K562 (cell line): ENCODE measurements around the gene FAM124A. TPM values are rescaled to one million over a fixed set of nuclear protein-coding genes. Genes with fewer than 3 reads are reported as not detected.

Experiments used
- ATAC-seq: fragments of 200-7000 bp; cut with Tn5 transposase; 3 replicates; pipeline ENCODE4 v1.9.1; 2020; ENCODE audit warnings: moderate library complexity
- BruUV-seq: library from RNA; stranded (reverse); fragments of 400-500 nt; replicated peaks from 2 replicates; lab custom pipeline; 2021; lab: Mats Ljungman, UMichigan
- CTCF ChIA-PET: fragments of 300-600 bp; formaldehyde crosslinking; extraction: SDS; loops from one replicate; lab custom pipeline; 2021; ENCODE audit warnings: low intra/inter-chr PET ratio; lab: Yijun Ruan, JAX
- POLR2A ChIA-PET: fragments of 300-600, 350-650 bp; sonication (Branson Sonifier 250); formaldehyde crosslinking; extraction: SDS; loops from one replicate; lab custom pipeline; 2021; ENCODE audit warnings: antibody characterized with exemption, inconsistent platforms; lab: Yijun Ruan, JAX
- DNase-seq, 4 experiments: peaks; one replicate each; pipeline versions ENCODE4 v3.0.0 to v3.0.0-alpha.2; 2011 to 2018; ENCODE audit warnings: low spot score in 3 of 4, mixed read lengths in 3 of 4; ENCODE audit errors: extremely low read depth in 1 of 4
- FAIRE-seq: peaks from 2 replicates; lab custom pipeline; 2011; peaks lifted over from hg19 to GRCh38; lab: Jason Lieb, UNC
- H2AFZ ChIP-seq: 2 replicates; pipeline ENCODE4 v1.6.0; 2011; ENCODE audit warnings: low read depth, low read length, control low read depth, inconsistent platforms
- H3K27ac ChIP-seq: fragments of 200-600 bp; 3 replicates; pipeline ENCODE4 v1.8.0; 2011; ENCODE audit warnings: low read depth, mild to moderate bottlenecking, control low read depth, inconsistent platforms, low read length, moderate library complexity, mixed read lengths; ENCODE audit errors: extremely low read depth
- H3K27me3 ChIP-seq, 2 experiments: fragments of 300-600 bp in 1 of 2; 2 replicates in 1 of 2; 3 replicates in 1 of 2; pipeline versions ENCODE4 v1.6.0 to v1.8.0; 2011; ENCODE audit warnings: inconsistent platforms in 2 of 2, low read length in 2 of 2, mild to moderate bottlenecking in 1 of 2, mixed read lengths in 1 of 2, moderate library complexity in 1 of 2; ENCODE audit not compliant: control insufficient read depth in 2 of 2, insufficient read depth in 2 of 2
- H3K36me3 ChIP-seq: fragments of 300-600 bp; 3 replicates; pipeline ENCODE4 v1.8.0; 2011; ENCODE audit warnings: mild to moderate bottlenecking, low read length, inconsistent platforms; ENCODE audit not compliant: control insufficient read depth, insufficient read depth
- H3K4me1 ChIP-seq, 2 experiments: fragments of 200-600 bp in 1 of 2; replicated peaks in 1 of 2; 2 replicates in 1 of 2; 3 replicates in 1 of 2; pipeline versions ENCODE4 v1.5.1 to v1.8.0; 2011; ENCODE audit warnings: inconsistent platforms in 2 of 2, low read length in 2 of 2, mild to moderate bottlenecking in 1 of 2, mixed read lengths in 1 of 2, moderate library complexity in 1 of 2; ENCODE audit not compliant: control insufficient read depth in 2 of 2, insufficient read depth in 2 of 2
- H3K4me2 ChIP-seq: 2 replicates; pipeline ENCODE4 v1.6.1; 2011; ENCODE audit warnings: low read length, control low read depth, inconsistent platforms, mixed read lengths; ENCODE audit not compliant: insufficient read depth
- H3K4me3 ChIP-seq: fragments of 200-600 bp; sonication (generic), shearing (Covaris generic); 2 replicates; pipeline ENCODE4 v1.5.1; 2016; ENCODE audit warnings: control low read depth, inconsistent platforms
- H3K79me2 ChIP-seq: fragments of 200-600 bp; 3 replicates; pipeline ENCODE4 v1.8.0; 2011; ENCODE audit warnings: low read length, inconsistent platforms; ENCODE audit not compliant: control insufficient read depth, insufficient read depth
- H3K9ac ChIP-seq, 2 experiments: 2 replicates each; pipeline versions ENCODE4 v1.6.0 to v1.6.1; 2011; ENCODE audit warnings: low read depth in 2 of 2, low read length in 2 of 2, control low read depth in 1 of 2, inconsistent platforms in 1 of 2, mild to moderate bottlenecking in 1 of 2, mixed read lengths in 1 of 2; ENCODE audit not compliant: insufficient read depth in 1 of 2
- H3K9me1 ChIP-seq: one replicate; pipeline ENCODE4 v1.6.0; 2011; ENCODE audit warnings: inconsistent platforms, mild to moderate bottlenecking, low read length, moderate library complexity; ENCODE audit not compliant: control insufficient read depth, insufficient read depth
- H3K9me3 ChIP-seq: replicated peaks from 2 replicates; pipeline ENCODE4 v1.5.1; 2011; ENCODE audit warnings: low read depth, low read length, inconsistent platforms; ENCODE audit not compliant: control insufficient read depth, insufficient read depth
- H4K20me1 ChIP-seq: replicated peaks from 2 replicates; pipeline ENCODE4 v1.6.1; 2011; ENCODE audit warnings: low read length, inconsistent platforms, mixed read lengths; ENCODE audit not compliant: control insufficient read depth, insufficient read depth
- DACH1 ChIP-seq: fragments of 450-650 bp; IDR thresholded peaks from 2 replicates; pipeline ENCODE4 v1.6.1; 2018; ENCODE audit not compliant: partially characterized antibody
- NFE2 ChIP-seq: IDR thresholded peaks from 2 replicates; pipeline ENCODE4 v1.6.1; 2014; ENCODE audit warnings: antibody characterized with exemption, low read depth
- STAG1 ChIP-seq: sonication (generic); formaldehyde crosslinking; IDR thresholded peaks from 2 replicates; pipeline ENCODE4 v1.5.0; 2020; ENCODE audit warnings: missing genetic modification reagents, borderline replicate concordance
- ZNF316 ChIP-seq: fragments of 450-650 bp; IDR thresholded peaks from 2 replicates; pipeline ENCODE4 v1.6.1; 2016
- WGBS: fragments of 100-300 bp; shearing (Covaris generic); methylation state at CpG from one replicate; pipeline ENCODE4 v1.1.6; 2016; ENCODE audit warnings: low coverage, mixed read lengths; ENCODE audit not compliant: insufficient coverage; ENCODE audit errors: missing lambda C conversion rate; 5-methylcytosine and 5-hydroxymethylcytosine counted together
- in situ Hi-C: fragments of 300-500 bp; cut with MboI; formaldehyde crosslinking; loops from 4 replicates; pipeline ENCODE4 v1.15.0; 2018; ENCODE audit warnings: inconsistent platforms, mixed read lengths
- intact Hi-C: fragments of 100-400 bp; cut with micrococcal nuclease; formaldehyde crosslinking; loops from 2 replicates; pipeline ENCODE4 v1.14.2; 2022
- polyA plus RNA-seq, 8 experiments: library from polyadenylated mRNA; depleted of rRNA in 4 of 8; stranded (reverse) in 5 of 8; unstranded in 3 of 8; fragments of >200 nt; fragmentation: Nextera tagmentation in 2 of 8; fragmentation: Illumina TruSeq in 1 of 8; extraction: Ambion mirVana in 2 of 8; extraction: Trizol in 1 of 8; gene quantifications; 2 replicates each; pipeline versions ENCODE4 v1.2.1 to v1.2.3, GENCODE V29; 2011 to 2014; ENCODE audit warnings: inconsistent platforms in 1 of 8, missing spikeins in 1 of 8
- total RNA-seq, 7 experiments: library from RNA; depleted of rRNA in 6 of 7; stranded (reverse); fragments of >200 nt in 6 of 7; fragmentation: Illumina TruSeq in 2 of 7; extraction: Trizol in 2 of 7; gene quantifications; 2 replicates each; pipeline versions ENCODE4 v1.2.1 to v1.2.3, GENCODE V29; 2011 to 2021; ENCODE audit warnings: low replicate concordance in 1 of 7

The FAM124A gene
- total and polyA plus RNA-seq, 9 of the 15 experiments (the other 6 are each of a cell fraction or from before 2014, with no cell fraction given), result not detected

DNA sequence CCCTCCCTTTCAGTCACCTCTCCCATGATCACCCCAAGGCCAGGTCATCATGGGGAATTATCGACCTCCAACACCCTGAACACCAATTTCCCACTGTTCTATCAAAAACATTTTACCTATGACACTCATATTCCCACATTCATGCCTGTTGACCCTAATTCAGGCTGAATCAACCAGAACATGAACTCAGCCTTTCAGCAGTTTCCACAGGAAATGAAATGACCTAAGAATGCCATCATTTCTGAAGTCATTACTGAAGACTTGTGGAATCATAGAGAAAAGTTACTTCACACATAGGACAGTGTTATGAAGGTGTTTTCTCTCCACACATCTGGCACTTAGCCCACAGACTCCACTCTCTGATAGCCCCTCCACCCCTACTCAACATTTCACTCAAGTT, 29.9 kb upstream of the FAM124A start:
- no peak overlapping the region for H3K4me3 ChIP-seq
- H3K36me3 ChIP-seq, result no peaks in the 10 kb centered on the region
- ChIA-PET POLR2A (interaction anchor here (0.6 to 0.8 kb wide), 2 partner anchors 17 to 24 kb away, joined by 3 read pairs; no protein-coding TSS in a partner anchor), CTCF (no interaction called here)
- WGBS, result 0% methylated on average over 1 of the region's 1 CpG
- TF ChIP-seq DACH1 (no peak), NFE2 (no peak)
- H3K9ac ChIP-seq, result no peak overlapping the region
- no peaks in the 10 kb centered on the region for H3K9me3 ChIP-seq
- no peak overlapping the region for H2AFZ ChIP-seq
- H3K27me3 ChIP-seq, result no peaks in the 10 kb centered on the region
- intact Hi-C loops, result no loop called here
- H3K4me1 ChIP-seq, result no peaks in the 10 kb centered on the region
- H3K79me2 ChIP-seq, result no peaks in the 10 kb centered on the region
- FAIRE-seq, result no peak
- no peak overlapping the region for H3K27ac ChIP-seq
- ATAC-seq, result no peak
- no peak for DNase-seq
- no peak overlapping the region for H3K4me2 ChIP-seq
- no TSS peak for BruUV-seq
- no peaks in the 10 kb centered on the region for H3K9me1 ChIP-seq
- in situ Hi-C loops, result no loop called here
- H4K20me1 ChIP-seq, result no peaks in the 10 kb centered on the region

DNA sequence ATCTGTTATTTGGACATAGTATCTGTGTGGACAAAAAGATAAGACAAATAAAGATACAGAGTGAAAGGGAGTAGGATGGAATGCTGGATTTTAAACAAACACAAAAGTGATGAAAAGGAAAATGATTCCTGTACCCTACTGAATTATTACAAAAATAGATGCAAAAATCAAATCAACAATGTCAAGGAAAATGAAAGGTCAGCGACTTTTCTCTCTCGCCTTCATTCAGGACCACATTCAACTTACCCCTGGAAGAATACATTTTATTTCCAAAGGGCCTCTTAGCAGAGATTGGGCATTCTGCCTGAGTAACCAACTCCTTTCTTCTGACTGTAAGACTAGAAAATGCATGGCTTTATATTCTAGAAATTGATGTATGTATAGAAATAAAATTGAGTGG, 28.8 kb upstream of the FAM124A start:
- CTCF ChIA-PET, result no interaction called here
- Histone ChIP-seq H2AFZ (no peak overlapping the region), H3K36me3 (no peaks in the 10 kb centered on the region), H3K9me1 (no peaks in the 10 kb centered on the region), H3K9me3 (no peaks in the 10 kb centered on the region), H3K27ac (no peak overlapping the region), H3K9ac (no peak overlapping the region), H3K4me1 (no peaks in the 10 kb centered on the region), H3K4me2 (no peak overlapping the region), H4K20me1 (no peaks in the 10 kb centered on the region), H3K4me3 (no peak overlapping the region)
- intact Hi-C loops (no loop called here), in situ Hi-C loops (no loop called here)
- no peak for DNase-seq
- WGBS, result 0% methylated on average over 2 of the region's 2 CpGs
- no peak for ATAC-seq
- no TSS peak for BruUV-seq
- no peak for FAIRE-seq
- TF ChIP-seq ZNF316 (peak; percentile 45), STAG1 (CRISPR knock-in tag) (no peak)
- TF ChIP-seq, all 486 proteins: peak for 1
- no peaks in the 10 kb centered on the region for H3K79me2 ChIP-seq
- POLR2A ChIA-PET, result interaction anchor here (0.8 kb wide), 1 partner anchor 25 kb away, joined by 3 read pairs; no protein-coding TSS in a partner anchor
- no peaks in the 10 kb centered on the region for H3K27me3 ChIP-seq
